C4-2B (cell line): ENCODE measurements around the gene LRRN2.

ENCODE experiments used
- ZFX ChIP-seq: fragments of 450-650 bp; IDR thresholded peaks from 2 replicates; pipeline ENCODE4 v1.6.1; 2017
- TF ChIP-seq, protein P1 (sequence below): fragments of 450-650 bp; conservative IDR thresholded peaks from 2 replicates; pipeline ENCODE4 v1.5.1; 2017; ENCODE audit warnings: mild to moderate bottlenecking

GRCh38 chr1:204704794-204705492 is 19.4 kb upstream of the LRRN2 start:
- TF ChIP-seq, protein P1, sequence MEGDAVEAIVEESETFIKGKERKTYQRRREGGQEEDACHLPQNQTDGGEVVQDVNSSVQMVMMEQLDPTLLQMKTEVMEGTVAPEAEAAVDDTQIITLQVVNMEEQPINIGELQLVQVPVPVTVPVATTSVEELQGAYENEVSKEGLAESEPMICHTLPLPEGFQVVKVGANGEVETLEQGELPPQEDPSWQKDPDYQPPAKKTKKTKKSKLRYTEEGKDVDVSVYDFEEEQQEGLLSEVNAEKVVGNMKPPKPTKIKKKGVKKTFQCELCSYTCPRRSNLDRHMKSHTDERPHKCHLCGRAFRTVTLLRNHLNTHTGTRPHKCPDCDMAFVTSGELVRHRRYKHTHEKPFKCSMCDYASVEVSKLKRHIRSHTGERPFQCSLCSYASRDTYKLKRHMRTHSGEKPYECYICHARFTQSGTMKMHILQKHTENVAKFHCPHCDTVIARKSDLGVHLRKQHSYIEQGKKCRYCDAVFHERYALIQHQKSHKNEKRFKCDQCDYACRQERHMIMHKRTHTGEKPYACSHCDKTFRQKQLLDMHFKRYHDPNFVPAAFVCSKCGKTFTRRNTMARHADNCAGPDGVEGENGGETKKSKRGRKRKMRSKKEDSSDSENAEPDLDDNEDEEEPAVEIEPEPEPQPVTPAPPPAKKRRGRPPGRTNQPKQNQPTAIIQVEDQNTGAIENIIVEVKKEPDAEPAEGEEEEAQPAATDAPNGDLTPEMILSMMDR = no peak
- TF ChIP-seq ZFX = no peak
